Suprapubic skin (tissue), 4 donors: Measurements from ENCODE around the gene NDUFV2. TPM values are rescaled to one million over a fixed set of nuclear protein-coding genes. Genes with fewer than 3 reads are reported as not detected.
A peak's percentile ranks its signal among the peaks of the same experiment; 100 is the strongest.

Source experiments
- DNase-seq, 2 donors: peaks; one replicate each; pipeline ENCODE4 v3.0.0-alpha.2; 2019; ENCODE audit warnings: low spot score in 2 of 2
- H3K27ac ChIP-seq: fragments of 200-600 bp; sonication (generic); one replicate; pipeline ENCODE4 v1.5.1; 2019
- H3K27me3 ChIP-seq: fragments of 200-600 bp; sonication (generic); one replicate; pipeline ENCODE4 v1.5.1; 2019
- H3K36me3 ChIP-seq: fragments of 200-600 bp; sonication (generic); one replicate; pipeline ENCODE4 v1.5.1; 2019
- H3K4me1 ChIP-seq: fragments of 200-600 bp; sonication (generic); one replicate; pipeline ENCODE4 v1.5.1; 2019
- H3K4me3 ChIP-seq: fragments of 200-600 bp; sonication (generic); one replicate; pipeline ENCODE4 v1.5.1; 2019; ENCODE audit warnings: mild to moderate bottlenecking
- H3K9me3 ChIP-seq: fragments of 200-600 bp; sonication (generic); one replicate; pipeline ENCODE4 v1.5.1; 2019
- EP300 ChIP-seq: sonication (generic); formaldehyde crosslinking; IDR thresholded peaks from one replicate; pipeline ENCODE4 v1.6.1; 2017; ENCODE audit warnings: antibody characterized with exemption
- POLR2A ChIP-seq, 2 donors: fragments of 450-650 bp; IDR thresholded peaks; one replicate each; pipeline ENCODE4 v1.6.1; 2017; ENCODE audit warnings: antibody characterized with exemption in 2 of 2, mild to moderate bottlenecking in 2 of 2, moderate library complexity in 2 of 2
- POLR2AphosphoS5 ChIP-seq, 3 donors: sonication (generic); formaldehyde crosslinking; IDR thresholded peaks; one replicate each; pipeline ENCODE4 v1.6.1; 2017; ENCODE audit warnings: antibody characterized with exemption in 3 of 3
- WGBS: methylation state at CpG from one replicate; pipeline ENCODE4 v1.1.5; 2018; 5-methylcytosine and 5-hydroxymethylcytosine counted together
- total RNA-seq, 4 donors: library from RNA; depleted of rRNA; stranded (reverse); fragments of >200 nt; gene quantifications; one replicate each; pipeline ENCODE4 v1.1.0, GENCODE V29; 2016
- TF ChIP-seq, protein P1 (sequence below), 2 donors: fragments of 200-600 bp in 1 of 2; fragments of 450-650 bp in 1 of 2; sonication (generic) in 1 of 2; IDR thresholded peaks; one replicate each; pipeline ENCODE4 v1.5.1; 2016 to 2019; ENCODE audit warnings: antibody characterized with exemption in 2 of 2, mild to moderate bottlenecking in 1 of 2, moderate library complexity in 1 of 2

The NDUFV2 gene
- total RNA-seq, 4 donors from 2014 or later, result 107 to 137 (median 124) TPM

DNA sequence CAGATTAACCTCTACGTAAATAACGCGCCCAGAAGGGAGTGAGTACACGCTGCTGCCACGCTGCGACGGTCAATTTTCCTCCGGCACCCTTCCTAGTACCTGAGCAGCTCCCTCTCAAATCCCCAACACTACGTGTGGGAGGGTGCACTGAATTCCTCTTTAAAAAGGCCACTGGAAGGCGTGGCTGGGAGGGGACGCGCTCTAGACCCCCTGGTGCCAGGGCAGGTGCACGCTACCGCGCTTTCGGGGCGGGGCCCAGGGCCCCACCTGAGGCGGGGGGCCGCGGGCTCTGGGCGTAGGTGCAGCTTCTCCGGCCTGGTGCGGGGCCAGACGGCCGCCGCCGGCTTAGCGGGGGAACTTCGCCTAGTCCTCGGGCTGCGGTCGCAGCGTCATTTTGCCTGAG is 33.4 kb downstream of the NDUFV2 start:
- peak overlapping the region; percentile 98 for H3K27ac ChIP-seq
- peaks cover 16% of the 10 kb centered on the region for H3K36me3 ChIP-seq
- H3K9me3 ChIP-seq, result no peaks in the 10 kb centered on the region
- no peak for TF ChIP-seq POLR2A (IDR thresholded peaks at IDR 0.05)
- TF ChIP-seq POLR2AphosphoS5 (IDR thresholded peaks at IDR 0.05), result peak in 1 of 3 donors; percentile 23
- peak overlapping the region; percentile 94 for H3K4me3 ChIP-seq
- no peaks in the 10 kb centered on the region for H3K27me3 ChIP-seq
- DNase-seq, result no peak
- peaks cover 66% of the 10 kb centered on the region for H3K4me1 ChIP-seq
- 2% methylated on average over 12 of the region's 33 CpGs for WGBS

DNA sequence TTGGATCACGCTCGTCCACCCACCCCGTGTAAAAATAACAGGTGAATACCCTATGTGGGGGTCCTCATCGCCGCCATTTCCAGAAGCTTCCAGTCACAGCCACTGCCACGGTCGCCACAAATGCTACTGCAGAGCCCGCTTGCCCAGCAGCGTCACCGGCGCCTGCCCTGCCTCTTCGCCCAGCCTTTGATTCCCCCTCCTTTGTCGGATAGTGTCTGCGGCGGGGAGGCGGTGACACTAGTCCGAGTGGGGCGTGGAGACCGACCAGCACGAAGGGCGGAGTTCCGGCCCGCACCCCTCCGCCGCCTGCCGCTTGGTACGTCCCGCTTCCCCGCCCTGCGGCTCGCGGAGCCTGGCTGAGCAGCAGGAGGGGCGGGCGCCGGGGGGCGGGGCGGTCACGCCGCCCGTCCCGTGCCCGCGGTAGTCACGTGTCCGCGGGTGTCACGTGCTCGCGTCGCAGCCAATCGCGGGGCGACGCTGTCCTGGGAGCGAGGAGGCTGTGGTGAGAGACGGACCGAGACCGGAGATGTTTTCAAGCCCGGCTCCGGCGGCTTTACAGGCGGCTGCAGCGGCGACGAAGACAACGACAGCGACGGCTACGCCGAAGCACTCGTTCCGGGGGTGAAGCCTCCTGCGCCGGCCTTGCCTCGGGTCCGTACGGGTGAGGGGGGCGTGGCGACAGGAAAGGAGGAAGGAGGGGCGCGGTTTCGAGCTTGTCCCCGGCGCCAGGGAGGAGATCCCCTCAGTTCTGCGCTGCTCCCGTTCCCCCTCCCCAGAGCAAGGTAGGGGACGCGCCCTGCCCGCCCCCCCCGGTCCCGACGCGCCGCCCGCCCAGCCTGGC is 34.0 kb downstream of the NDUFV2 start, which contains the start of gene ANKRD12:
TSS of gene ANKRD12 (plus strand) at position 467 of the 841 bp plus-strand sequence. CDS start 45,652 bp downstream, outside the sequence.
- WGBS, result 0% methylated on average over 25 of the region's 95 CpGs
- Histone ChIP-seq H3K27me3 (no peaks in the 10 kb centered on the region), H3K4me1 (peaks cover 72% of the 10 kb centered on the region), H3K4me3 (peak within 1 kb of the TSS; percentile 94), H3K27ac (peak within 1 kb of the TSS; percentile 98), H3K36me3 (peaks cover 12% of the 10 kb centered on the region), H3K9me3 (no peaks in the 10 kb centered on the region)
- TF ChIP-seq POLR2A (IDR thresholded peaks at IDR 0.05) (peak; percentile 12 to 87), POLR2AphosphoS5 (IDR thresholded peaks at IDR 0.05) (peak; percentile 71 to 93 (median 87)), EP300 (no peak)
- TF ChIP-seq, protein P1, sequence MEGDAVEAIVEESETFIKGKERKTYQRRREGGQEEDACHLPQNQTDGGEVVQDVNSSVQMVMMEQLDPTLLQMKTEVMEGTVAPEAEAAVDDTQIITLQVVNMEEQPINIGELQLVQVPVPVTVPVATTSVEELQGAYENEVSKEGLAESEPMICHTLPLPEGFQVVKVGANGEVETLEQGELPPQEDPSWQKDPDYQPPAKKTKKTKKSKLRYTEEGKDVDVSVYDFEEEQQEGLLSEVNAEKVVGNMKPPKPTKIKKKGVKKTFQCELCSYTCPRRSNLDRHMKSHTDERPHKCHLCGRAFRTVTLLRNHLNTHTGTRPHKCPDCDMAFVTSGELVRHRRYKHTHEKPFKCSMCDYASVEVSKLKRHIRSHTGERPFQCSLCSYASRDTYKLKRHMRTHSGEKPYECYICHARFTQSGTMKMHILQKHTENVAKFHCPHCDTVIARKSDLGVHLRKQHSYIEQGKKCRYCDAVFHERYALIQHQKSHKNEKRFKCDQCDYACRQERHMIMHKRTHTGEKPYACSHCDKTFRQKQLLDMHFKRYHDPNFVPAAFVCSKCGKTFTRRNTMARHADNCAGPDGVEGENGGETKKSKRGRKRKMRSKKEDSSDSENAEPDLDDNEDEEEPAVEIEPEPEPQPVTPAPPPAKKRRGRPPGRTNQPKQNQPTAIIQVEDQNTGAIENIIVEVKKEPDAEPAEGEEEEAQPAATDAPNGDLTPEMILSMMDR (IDR thresholded peaks at IDR 0.05), result no peak
- peak; percentile 99 for DNase-seq

- 0% methylated on average over 22 of the region's 95 CpGs for WGBS
These were observed 34.9 kb downstream of the NDUFV2 start for GRCh38 chr18:9137168-9138066.

GRCh38 chr18:9139400-9140039 is 37.0 kb downstream of the NDUFV2 start:
- Histone ChIP-seq H3K4me1 (peaks cover 73% of the 10 kb centered on the region), H3K27me3 (no peaks in the 10 kb centered on the region), H3K9me3 (no peaks in the 10 kb centered on the region), H3K27ac (peak overlapping the region; percentile 98), H3K4me3 (peak overlapping the region; percentile 94), H3K36me3 (no peaks in the 10 kb centered on the region)
- TF ChIP-seq EP300 (no peak), POLR2A (IDR thresholded peaks at IDR 0.05) (no peak), POLR2AphosphoS5 (IDR thresholded peaks at IDR 0.05) (no peak)
- TF ChIP-seq, protein P1 (IDR thresholded peaks at IDR 0.05), result no peak
- DNase-seq, result no peak
- 23% methylated on average over 7 of the region's 7 CpGs for whole genome bisulfite sequencing

More at GRCh38 chr18:9137168-9138066, 34.9 kb downstream of the NDUFV2 start:
- Histone ChIP-seq H3K27me3 (no peaks in the 10 kb centered on the region), H3K36me3 (peaks cover 5% of the 10 kb centered on the region), H3K9me3 (no peaks in the 10 kb centered on the region), H3K27ac (peak overlapping the region; percentile 98), H3K4me3 (peak overlapping the region; percentile 94), H3K4me1 (peaks cover 81% of the 10 kb centered on the region)
- DNase-seq, result no peak
- peak in 1 of 2 donors; percentile 12 for TF ChIP-seq POLR2A (IDR thresholded peaks at IDR 0.05)
- TF ChIP-seq, protein P1 (IDR thresholded peaks at IDR 0.05), result no peak
- TF ChIP-seq POLR2AphosphoS5 (IDR thresholded peaks at IDR 0.05), result peak in 2 of 3 donors; percentile 16 to 46
- no peak for TF ChIP-seq EP300

- Histone ChIP-seq H3K27me3 (no peaks in the 10 kb centered on the region), H3K4me1 (peaks cover 73% of the 10 kb centered on the region), H3K36me3 (no peaks in the 10 kb centered on the region), H3K27ac (no peak overlapping the region), H3K9me3 (no peaks in the 10 kb centered on the region), H3K4me3 (peak overlapping the region; percentile 94)
- no peak for DNase-seq
- no peak for TF ChIP-seq EP300
- no peak for TF ChIP-seq POLR2AphosphoS5 (IDR thresholded peaks at IDR 0.05)
- TF ChIP-seq, protein P1 (IDR thresholded peaks at IDR 0.05), result no peak
- no peak for TF ChIP-seq POLR2A (IDR thresholded peaks at IDR 0.05)
- 37% methylated on average over 2 of the region's 2 CpGs for WGBS
These were observed 37.9 kb downstream of the NDUFV2 start for GRCh38 chr18:9140381-9140780.
